ENCODE data around the gene P4HTM. TPM values are rescaled to one million over a fixed set of nuclear protein-coding genes. Genes with fewer than 3 reads are reported as not detected.

P4HTM gene
- polyA plus RNA-seq, 3 donors: 14.9 to 40.0 (median 18.1) TPM

GRCh38 chr3:49005998-49006397, 16.0 kb downstream of the P4HTM start:
- peaks cover 23% of the 10 kb centered on the region for H3K4me1 Mint-ChIP-seq
- WGBS (ENCODE audit: insufficient coverage): 84% methylated on average over 5 of the region's 5 CpGs
- peaks cover 21% of the 10 kb centered on the region for H3K79me2 ChIP-seq (ENCODE audit: insufficient read depth, low read length)
- no peak for DNase-seq
- no peak overlapping the region for H3K4me3 Mint-ChIP-seq
- peaks cover 10% of the 10 kb centered on the region for H4K20me1 ChIP-seq (ENCODE audit: insufficient read depth, low read length)
- peaks cover 20 to 34% of the 10 kb centered on the region in 2 donors for H3K4me1 ChIP-seq (ENCODE audit: control insufficient read depth in 1 of 2, insufficient read depth in 2 of 2, low read length in 2 of 2)
- H3K4me3 ChIP-seq (replicated peaks in 1 of 3; ENCODE audit: low read depth in 2 of 3, low read length in 3 of 3): peak overlapping the region in 1 of 3 experiments; percentile 93
- no peaks in the 10 kb centered on the region for H3K9me3 ChIP-seq (replicated peaks in 1 of 2; ENCODE audit: control insufficient read depth in 1 of 2, insufficient read depth in 1 of 2, low read length in 2 of 2)
- H3K27me3 ChIP-seq (ENCODE audit: control insufficient read depth in 2 of 2, insufficient read depth in 2 of 2, low read length in 2 of 2): no peaks in the 10 kb centered on the region
- no peaks in the 10 kb centered on the region for H3K36me3 ChIP-seq (replicated peaks in 1 of 2; ENCODE audit: control insufficient read depth in 1 of 2, insufficient read depth in 2 of 2, low read length in 2 of 2)
- no peak for TF ChIP-seq CTCF (IDR thresholded peaks at IDR 0.05)
- intact Hi-C loops (cut with micrococcal nuclease): loop anchor here in 1 of 2 donors (2.0 kb wide), 1 partner anchor 17 kb away; no protein-coding TSS in a partner anchor
- peaks cover 0 to 2% (median 1%) of the 10 kb centered on the region in 3 donors for H3K27me3 Mint-ChIP-seq (ENCODE audit: low read depth in 3 of 3)
- H2AFZ ChIP-seq (ENCODE audit: insufficient read depth, low read depth, low read length, poor library complexity, severe bottlenecking): peak overlapping the region; percentile 94
- H3K36me3 Mint-ChIP-seq: peaks cover 5 to 13% of the 10 kb centered on the region in 2 donors
- H3K27ac Mint-ChIP-seq: peak overlapping the region in 5 of 7 donors; percentile 94 to 99 (median 99)
- H3K27ac ChIP-seq (ENCODE audit: low read depth in 1 of 2, low read length in 2 of 2): no peak overlapping the region
- H3K9ac ChIP-seq (ENCODE audit: insufficient read depth, low read length, poor library complexity, severe bottlenecking): no peak overlapping the region
- H3K9me3 Mint-ChIP-seq: no peaks in the 10 kb centered on the region
- H3K4me2 ChIP-seq (replicated peaks; ENCODE audit: extremely low read depth, low read length, poor library complexity, severe bottlenecking): peak overlapping the region; percentile 93

GRCh38 chr3:49006408-49007067, 16.5 kb downstream of the P4HTM start:
- H3K27ac ChIP-seq (ENCODE audit: low read depth in 1 of 2, low read length in 2 of 2): peak overlapping the region; percentile 90 to 97
- peaks cover 0 to 2% (median 1%) of the 10 kb centered on the region in 3 donors for H3K27me3 Mint-ChIP-seq (ENCODE audit: low read depth in 3 of 3)
- H3K9ac ChIP-seq (ENCODE audit: insufficient read depth, low read length, poor library complexity, severe bottlenecking): peak overlapping the region; percentile 90
- no peaks in the 10 kb centered on the region for H3K27me3 ChIP-seq (ENCODE audit: control insufficient read depth in 2 of 2, insufficient read depth in 2 of 2, low read length in 2 of 2)
- H2AFZ ChIP-seq (ENCODE audit: insufficient read depth, low read depth, low read length, poor library complexity, severe bottlenecking): peak overlapping the region; percentile 94
- peak overlapping the region; percentile 57 to 94 (median 93) for H3K4me3 ChIP-seq (replicated peaks in 1 of 3; ENCODE audit: low read depth in 2 of 3, low read length in 3 of 3)
- peaks cover 20 to 34% of the 10 kb centered on the region in 2 donors for H3K4me1 ChIP-seq (ENCODE audit: control insufficient read depth in 1 of 2, insufficient read depth in 2 of 2, low read length in 2 of 2)
- intact Hi-C loops (cut with micrococcal nuclease): loop anchor here in 1 of 2 donors (2.0 kb wide), 1 partner anchor 18 kb away; no protein-coding TSS in a partner anchor
- H3K36me3 ChIP-seq (replicated peaks in 1 of 2; ENCODE audit: control insufficient read depth in 1 of 2, insufficient read depth in 2 of 2, low read length in 2 of 2): peaks cover 2 to 4% of the 10 kb centered on the region in 2 donors
- H3K4me2 ChIP-seq (replicated peaks; ENCODE audit: extremely low read depth, low read length, poor library complexity, severe bottlenecking): peak overlapping the region; percentile 93
- peak overlapping the region; percentile 94 to 99 (median 99) for H3K27ac Mint-ChIP-seq
- peaks cover 13% of the 10 kb centered on the region for H4K20me1 ChIP-seq (ENCODE audit: insufficient read depth, low read length)
- no peak for TF ChIP-seq CTCF (IDR thresholded peaks at IDR 0.05)
- no peaks in the 10 kb centered on the region for H3K9me3 Mint-ChIP-seq
- H3K36me3 Mint-ChIP-seq: peaks cover 5 to 14% of the 10 kb centered on the region in 2 donors
- peaks cover 25% of the 10 kb centered on the region for H3K79me2 ChIP-seq (ENCODE audit: insufficient read depth, low read length)
- 0% methylated on average over 27 of the region's 32 CpGs for WGBS (ENCODE audit: insufficient coverage)
- peak overlapping the region; percentile 95 to 98 for H3K4me3 Mint-ChIP-seq
- H3K9me3 ChIP-seq (replicated peaks in 1 of 2; ENCODE audit: control insufficient read depth in 1 of 2, insufficient read depth in 1 of 2, low read length in 2 of 2): no peaks in the 10 kb centered on the region
- H3K4me1 Mint-ChIP-seq: peaks cover 23% of the 10 kb centered on the region
- DNase-seq: peak in 2 of 3 donors; percentile 14 to 66
